Activated naive CD4-positive, alpha-beta T cell (primary cell): ENCODE results near the gene ADCK2.
"Not testable (repeated sequence)": the region's sequence is repeated elsewhere in the genome, so short reads cannot be mapped to it uniquely, and the experiment has no call there.

Source experiments
- DNase-seq, 4 experiments: peaks; one replicate each; lab custom pipeline; 2025; lab: John Stamatoyannopoulos, UW

The ADCK2 gene

DNA sequence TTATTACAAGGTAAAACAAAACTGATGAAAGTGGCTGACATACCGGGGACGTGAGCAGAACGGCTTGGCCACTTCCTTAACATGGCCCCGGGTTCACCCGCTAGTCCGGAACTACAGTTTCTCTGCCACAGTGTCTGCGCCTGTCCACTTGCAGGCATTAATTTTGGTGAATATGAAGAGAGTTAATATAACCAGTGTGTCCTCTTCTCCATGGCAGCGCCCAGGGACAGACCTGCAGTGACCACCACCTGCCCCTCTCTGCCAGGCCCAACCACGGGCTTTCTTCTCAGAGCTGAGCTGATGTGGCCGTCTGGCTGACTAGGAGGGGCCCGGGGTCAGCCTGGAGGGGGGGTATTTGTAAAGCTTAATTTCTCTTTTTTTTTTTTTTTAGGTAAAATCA is 22.6 kb downstream of the ADCK2 start:
- no peak for DNase-seq

DNA sequence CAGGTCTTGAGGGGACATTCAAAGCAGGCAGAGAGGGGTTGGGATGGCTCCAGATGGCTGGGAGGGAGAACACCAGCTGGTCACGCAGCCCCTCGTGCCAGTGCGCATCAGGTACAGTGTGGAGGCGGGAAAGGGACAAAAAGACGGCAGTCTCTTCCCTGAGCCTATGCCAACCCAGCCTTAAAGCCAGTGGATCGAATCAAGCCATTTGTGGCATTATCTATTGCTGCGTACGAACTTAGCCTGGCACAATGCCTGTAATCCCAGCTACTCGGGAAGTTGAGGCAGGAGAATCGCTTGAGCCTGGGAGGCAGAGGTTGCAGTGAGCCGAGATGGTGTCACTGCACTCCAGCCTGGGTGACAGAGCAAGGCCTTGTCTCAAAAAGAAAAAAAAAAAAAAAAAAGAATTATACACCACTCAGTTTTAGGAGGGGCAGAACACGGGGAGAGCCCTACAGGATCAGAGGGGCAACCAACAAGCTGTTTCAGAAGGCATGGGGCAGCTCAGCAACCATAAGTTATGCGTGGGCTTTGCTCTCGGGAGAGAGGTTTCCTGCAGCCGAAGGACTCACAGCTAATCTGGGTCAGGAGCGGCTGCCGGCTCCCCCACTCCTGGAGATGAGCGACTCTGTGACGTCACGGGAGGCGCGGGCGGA is 23.4 kb downstream of the ADCK2 start:
- DNase-seq, result peak in 2 of 4 experiments; percentile 88 to 91

DNA sequence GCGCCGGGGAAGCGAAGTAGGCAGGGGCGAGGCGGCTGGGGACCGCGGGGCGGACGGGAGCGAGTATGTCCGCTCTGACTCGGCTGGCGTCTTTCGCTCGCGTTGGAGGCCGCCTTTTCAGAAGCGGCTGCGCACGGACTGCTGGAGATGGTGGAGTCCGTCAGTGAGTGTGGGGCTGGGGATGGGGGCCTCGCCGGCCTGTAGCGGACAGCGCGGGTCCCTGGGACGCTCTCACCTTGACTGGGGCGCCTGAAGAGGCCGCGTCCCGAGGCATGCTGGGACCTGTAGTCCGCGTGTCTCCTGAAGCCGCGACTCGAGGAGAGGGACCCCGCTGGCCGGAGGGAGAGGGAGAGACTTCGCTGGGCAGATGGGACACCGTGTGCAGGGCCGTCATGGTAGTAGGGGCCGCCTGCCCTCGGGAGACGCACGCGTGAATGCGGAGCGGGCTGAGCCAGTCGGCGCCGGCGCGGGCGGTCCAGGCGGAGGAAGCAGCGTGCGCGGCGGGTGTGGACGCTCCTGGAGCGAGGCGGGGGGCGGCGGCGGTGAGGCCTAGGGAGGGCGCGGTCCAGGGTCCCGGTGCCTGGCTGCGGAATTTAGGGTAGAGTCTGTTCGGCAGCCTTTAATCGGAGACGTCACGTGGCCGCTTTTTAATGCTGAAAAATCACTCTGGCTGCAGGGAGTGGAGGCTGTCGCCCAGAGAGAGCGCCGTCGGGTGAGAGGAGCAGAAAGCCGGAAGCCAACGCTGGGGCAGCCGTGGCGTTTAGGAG is 24.1 kb downstream of the ADCK2 start, which contains the start of gene NDUFB2:
NDUFB2 (plus strand) TSS at position 29 of the 767 bp plus-strand sequence; CDS start at position 66, 37 bp downstream.
- peak; percentile 69 to 80 (median 72) for DNase-seq

DNA sequence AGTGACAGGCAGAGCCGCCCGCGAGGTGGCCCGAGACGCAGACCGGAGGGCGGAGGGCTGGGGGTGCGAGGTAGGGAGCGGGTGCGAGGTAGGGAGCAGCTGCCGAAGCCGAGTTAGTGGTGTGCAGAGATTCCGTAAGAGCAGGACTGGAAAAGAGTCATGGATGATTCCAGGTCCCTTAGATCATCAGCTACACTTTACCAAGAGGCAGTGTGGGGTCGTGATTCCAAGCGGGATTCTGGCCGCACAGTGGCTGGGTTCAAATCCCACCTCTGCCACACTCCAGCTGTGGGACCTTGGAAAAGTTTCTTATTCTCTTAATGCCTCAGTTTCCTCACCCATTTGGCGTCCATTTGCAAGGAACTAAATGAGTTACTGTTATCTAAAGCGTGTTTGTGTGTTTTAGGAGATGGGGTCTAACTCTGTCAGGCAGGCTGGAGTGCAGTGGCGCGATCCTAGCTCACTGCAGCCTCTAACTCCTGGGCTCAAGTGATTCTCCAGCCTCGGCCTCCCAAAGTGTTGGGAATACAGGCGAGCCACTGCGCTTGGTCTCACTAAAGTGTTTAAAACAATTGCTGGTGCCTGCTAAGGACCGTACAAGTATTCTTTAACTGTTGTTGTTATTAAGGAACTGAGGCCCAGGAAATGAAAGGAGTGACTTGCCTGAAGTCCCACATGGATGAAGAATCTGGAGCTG is 24.9 kb downstream of the ADCK2 start:
- no peak for DNase-seq

DNA sequence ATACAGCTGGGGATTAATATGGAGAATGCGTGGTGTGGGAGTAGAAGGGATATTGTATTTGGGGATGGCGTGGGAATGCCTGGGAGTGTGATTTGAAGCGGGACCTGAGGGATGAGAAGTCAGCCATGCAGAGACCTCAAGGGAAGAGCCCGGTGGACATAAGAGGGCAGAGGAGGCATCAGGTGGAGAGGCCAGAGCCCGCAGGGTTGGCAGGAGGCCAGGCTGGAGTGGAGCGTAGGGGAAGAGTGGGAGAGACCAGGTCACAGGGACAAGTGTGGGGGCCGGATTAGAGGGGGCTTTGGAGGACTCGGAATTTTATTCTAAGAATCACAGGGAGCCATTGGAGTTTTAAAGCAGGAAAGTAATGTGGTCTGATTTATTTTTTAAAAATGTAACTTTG is 25.7 kb downstream of the ADCK2 start:
- no peak for DNase-seq

DNA sequence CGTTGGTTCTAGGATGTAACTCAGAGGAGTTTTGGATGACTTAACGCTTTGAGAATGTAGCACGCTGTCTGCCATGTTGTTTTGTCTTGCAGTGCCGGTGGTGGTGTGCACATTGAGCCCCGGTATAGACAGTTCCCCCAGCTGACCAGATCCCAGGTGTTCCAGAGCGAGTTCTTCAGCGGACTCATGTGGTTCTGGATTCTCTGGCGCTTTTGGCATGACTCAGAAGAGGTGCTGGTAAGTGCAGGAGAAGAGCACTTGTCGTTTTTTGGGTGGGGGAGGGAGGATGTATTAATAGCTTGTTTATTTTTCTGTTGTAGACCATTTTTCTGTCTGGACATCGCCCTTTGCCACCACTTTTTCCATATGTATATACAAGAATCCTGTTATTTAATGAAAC is 30.0 kb downstream of the ADCK2 start:
- DNase-seq, result no peak

DNA sequence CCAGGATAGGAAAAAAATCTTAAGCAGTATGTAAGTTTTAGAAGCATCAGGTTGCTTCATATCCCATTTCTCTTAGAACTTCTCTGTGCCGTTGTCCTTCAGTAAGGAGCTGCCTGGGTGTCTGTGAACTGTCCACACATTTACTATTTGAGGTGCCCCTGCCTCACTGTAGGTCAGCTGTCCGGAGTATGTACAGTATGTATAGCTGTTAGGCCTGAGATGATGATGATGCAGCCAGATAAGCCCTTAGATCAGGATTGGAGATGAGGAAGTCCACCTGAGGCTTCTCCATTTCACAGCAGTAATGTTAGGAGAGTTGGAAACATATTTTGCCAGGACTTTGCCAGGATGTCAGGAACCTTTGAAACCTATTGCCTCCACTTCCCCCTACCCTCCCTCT is 31.5 kb downstream of the ADCK2 start:
- no peak for DNase-seq

DNA sequence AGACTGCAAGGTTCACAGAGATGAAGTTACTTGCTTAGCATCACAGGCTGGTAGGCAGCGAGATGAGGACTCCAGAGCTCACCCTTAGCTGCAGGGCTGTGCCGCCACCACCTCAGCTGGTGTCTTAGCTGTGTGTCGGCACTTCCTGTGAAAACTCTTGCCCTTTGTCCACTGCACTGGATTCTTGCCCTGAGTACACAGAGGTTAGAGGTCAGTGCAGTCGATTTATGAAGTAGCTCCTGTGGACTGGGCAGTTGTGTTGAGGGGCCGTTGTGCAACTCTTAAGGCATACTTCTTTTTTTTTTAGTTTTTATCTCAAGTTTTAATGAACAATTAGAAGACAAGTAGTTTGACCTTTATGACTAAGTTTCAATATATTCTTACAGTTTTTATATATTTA is 34.4 kb downstream of the ADCK2 start:
- no peak for DNase-seq

DNA sequence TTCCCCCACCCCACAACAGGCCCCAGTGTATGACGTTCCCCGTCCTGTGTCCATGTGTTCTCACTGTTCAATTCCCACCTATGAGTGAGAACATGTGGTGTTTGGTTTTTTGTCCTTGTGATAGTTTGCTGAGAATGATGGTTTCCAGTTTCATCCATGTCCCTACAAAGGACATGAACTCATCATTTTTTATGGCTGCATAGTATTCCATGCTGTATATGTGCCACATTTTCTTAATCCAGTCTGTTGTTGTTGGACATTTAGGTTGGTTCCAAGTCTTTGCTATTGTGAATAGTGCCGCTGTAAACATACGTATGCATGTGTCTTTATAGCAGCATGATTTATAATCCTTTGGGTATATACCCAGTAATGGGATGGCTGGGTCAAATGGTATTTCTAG is 36.0 kb downstream of the ADCK2 start:
- not testable (repeated sequence) for DNase-seq

DNA sequence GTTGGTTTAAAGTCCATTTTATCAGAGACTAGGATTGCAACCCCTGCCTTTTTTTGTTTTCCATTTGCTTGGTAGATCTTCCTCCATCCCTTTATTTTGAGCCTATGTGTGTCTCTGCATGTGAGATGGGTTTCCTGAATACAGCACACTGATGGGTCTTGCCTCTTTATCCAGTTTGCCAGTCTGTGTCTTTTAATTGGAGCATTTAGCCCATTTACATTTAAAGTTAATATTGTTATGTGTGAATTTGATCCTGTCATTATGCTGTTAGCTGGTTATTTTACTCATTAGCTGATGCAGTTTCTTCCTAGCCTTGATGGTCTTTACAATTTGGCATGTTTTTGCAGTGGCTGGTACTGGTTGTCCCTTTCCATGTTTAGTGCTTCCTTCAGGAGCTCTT is 39.6 kb downstream of the ADCK2 start:
- DNase-seq, result not testable (repeated sequence)

DNA sequence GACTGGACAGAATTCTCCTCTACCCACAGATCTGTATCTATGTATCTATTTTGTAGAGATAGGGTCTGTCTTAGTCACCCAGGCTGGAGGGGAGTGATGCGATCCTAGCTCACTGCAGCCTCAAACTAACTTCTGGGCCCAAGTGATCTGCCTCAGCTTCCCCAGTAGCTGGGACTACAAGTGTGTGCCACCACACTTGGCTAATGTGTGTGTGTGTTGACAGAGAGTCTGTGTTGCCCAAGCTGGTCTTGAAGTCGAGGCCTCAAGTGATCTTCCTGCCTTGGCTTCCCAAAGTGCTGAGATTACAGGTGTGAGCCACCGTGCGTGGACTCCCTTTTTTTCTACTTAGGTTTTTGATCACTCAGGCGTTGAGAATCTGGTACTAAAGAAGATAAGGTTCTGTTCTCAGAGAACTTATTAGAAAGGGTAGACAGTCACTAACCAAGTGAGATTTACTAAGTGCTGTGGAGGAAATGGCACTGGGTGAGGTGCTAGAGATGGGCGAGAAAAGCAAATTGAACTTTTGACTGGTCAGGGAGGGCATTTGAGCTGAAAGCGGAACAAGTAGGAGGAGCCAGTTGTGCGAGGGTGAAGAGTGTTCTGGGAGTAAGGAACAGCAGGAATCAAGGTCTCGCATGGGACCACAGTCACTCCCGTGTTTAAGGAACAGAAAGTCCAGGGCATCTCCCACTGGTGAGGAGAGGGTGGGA is 41.7 kb downstream of the ADCK2 start:
- no peak for DNase-seq

DNA sequence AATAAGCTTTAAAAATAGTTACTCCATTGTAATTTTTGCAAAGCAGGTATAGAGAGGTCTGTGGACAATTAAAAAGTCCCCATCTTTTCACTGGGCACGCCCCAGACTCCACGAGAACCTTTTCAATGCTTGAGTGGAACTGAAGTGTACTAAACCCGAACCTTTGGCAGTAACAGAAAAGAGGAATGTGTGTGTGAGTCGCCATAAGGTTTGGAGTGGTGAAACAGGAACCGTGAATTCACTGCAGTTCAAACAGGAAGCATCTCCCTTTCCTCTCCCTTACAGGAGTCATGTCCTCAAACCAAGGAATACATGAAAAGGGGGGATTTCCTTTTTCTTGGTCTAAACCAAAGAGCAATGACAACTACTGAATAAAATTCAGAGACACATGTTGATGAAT is 47.0 kb downstream of the ADCK2 start:
- DNase-seq, result no peak

DNA sequence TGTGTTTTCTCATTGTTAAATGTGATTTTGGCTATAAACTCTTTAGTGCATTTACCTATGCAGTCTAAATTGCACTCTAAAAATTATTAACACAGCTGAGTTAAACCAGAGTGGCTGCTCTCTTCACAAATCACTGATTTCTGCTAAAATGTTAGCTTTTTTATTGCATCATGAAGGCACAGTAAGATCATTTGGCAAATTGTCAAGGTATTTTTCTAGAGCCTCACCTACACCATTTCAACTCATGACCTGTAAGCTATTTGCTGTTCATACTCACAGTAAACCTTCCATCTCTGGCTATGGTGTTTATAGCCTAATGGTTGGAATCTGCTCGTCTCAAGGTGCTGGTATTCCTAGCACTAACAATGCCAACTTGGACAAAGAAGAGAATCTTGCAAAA is 49.5 kb downstream of the ADCK2 start:
- DNase-seq, result no peak

DNA sequence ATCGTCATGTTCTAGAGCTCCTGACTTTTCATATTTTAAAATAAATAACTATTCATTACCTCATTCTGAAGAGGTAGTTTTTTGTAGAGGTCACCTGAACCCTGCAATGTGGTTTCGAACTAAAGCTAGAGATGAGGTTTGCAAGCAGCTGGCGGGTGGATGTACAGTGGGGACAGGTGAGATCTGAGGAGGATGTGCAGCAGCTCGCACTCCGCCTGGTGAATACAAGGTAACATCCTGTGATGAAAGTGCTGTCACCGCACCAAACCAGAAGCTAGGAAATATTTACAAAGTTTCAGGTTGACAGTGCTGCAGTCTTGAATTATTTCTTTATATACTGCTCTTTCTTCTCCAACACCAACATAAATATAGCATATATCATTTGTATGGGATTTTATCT is 50.3 kb downstream of the ADCK2 start:
- peak in 2 of 4 experiments; percentile 3 to 42 for DNase-seq

DNA sequence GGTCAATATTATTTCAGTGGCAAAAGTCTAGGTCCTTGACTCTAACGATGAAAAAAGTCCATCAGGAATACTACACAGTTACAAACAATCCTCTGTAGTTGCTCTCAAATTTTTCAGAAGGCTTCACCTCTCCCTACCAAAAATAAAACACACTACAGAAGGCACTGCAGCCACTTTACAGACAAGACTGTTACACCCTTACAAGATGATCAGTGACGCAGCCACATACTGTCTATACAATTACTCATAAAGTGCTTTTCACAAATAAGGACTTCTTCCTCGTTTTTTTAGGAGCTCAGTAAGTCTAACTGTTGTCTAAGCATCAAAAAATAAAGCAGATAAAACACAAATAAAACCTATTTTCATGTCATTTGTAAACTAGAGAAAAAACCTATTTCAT is 50.8 kb downstream of the ADCK2 start:
- no peak for DNase-seq

DNA sequence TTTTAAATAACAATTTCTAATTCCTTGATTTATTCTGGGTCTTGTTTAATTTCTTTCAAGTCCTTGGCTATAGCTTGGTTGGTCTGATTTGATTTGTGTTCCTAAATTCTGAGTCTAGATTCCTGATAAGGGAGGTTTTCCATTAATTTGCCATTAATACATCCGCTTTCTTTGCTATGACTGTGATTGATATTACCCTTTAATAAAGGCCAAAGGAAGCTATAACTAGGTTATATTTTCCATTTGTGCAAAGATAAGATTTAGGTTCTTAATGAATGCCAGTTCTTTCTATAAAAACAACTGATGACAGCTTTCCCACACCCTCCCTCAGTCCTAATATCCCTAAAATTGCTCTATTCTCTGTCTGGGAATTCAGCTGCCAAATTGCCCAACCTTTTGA is 52.0 kb downstream of the ADCK2 start:
- no peak for DNase-seq

DNA sequence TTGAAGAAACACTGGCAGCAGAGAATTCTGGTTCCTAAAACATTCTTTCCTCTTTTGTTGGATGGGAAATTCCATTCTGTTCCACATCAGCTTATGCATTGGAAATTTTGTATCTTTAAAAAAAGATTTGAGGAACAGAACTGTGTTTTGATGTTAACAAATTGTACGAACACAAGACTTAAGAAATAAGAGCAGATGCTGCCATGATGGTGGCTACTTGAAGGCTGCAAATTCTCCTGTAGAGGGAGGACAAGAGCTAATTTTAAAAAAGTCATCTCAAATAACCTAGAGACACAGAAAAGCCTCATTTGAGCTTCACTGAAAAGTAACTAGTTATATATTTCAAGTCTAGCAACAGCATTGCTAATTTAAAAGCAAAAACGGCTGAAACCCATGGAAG is 53.5 kb downstream of the ADCK2 start:
- no peak for DNase-seq

DNA sequence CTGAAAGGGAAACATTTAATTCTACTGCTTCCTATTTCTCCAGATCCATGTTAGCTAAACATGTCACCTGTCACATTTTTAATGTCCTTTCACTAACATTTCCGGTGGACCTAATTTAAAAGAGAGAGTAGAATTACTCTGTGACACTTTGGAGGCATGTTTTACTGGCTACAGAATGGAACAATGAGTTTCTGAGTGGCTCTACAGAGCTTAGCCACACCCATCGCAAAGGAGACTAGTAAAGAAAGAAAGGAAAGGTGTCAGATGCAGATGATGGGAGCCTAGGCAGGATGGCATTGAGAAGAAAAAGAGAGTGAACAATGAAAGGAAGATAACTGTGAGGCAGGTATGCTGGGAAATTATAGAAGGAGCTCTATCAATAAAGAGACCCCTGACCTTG is 59.7 kb downstream of the ADCK2 start:
- DNase-seq, result no peak

DNA sequence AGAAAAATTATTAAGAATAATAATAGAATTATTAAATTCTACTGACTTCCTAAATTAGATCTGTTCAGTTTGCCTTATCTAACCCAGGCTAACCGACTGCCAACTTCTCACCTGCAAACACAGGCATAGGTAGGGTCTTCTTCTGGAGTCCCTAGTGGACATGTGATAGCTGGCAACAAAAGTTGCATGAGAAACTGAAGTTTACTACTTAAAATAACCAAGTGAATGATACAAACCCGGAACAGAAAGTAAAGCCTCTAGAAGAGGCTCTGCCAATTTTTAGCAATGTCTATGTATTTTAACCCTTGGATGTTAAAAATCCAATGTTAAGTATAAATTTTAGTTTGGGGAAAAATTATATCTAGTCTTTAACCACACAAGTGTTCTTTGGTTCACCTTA is 61.4 kb downstream of the ADCK2 start:
- DNase-seq, result no peak

DNA sequence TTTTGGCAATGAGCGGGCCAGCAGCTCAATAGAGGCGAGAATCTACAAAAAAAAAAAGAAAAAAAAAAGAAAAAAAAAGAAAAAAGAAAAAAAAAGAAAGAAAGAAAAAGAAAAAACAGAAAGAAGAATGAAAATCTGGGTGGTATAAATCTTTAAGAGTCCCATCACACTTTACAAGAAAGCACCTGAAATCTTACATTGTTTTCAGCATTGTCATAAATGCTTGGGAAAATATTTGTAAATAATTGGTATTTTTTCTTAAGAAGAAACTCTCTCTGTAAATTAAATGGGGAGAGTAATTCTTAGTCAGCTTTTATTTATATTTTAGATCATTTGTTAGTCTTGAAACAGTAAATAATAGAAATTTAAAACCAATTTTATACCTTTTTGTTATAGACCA is 62.0 kb downstream of the ADCK2 start:
- no peak for DNase-seq

DNA sequence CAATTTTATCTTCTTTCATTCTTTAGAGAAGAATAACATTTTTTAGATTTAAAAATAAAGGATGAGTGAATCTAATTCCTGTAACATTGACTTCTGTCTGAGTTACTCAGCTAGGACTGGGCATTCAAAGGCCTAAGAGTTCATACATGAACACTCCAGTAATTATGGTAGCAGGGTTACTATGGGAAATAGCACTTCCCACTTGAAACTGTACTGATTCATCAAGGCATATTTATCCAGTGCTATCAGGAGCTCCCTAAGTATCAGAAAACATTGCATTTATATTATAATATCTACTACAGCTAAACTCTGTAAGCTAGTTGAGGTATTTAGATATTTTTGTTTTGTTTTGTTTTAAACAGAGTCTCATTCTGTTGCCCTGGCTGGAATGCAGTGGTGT is 65.5 kb downstream of the ADCK2 start:
- DNase-seq, result no peak

DNA sequence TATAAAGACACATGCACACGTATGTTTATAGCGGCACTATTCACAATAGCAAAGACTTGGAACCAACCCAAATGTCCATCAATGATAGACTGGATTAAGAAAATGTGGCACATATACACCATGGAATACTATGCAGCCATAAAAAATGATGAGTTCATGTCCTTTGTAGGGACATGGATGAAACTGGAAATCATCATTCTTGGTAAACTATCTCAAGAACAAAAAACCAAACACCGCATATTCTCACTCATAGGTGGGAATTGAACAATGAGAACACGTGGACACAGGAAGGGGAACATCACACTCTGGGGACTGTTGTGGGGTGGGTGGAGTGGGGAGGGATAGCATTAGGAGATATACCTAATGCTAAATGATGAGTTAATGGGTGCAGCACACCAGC is 70.5 kb downstream of the ADCK2 start:
- DNase-seq, result not testable (repeated sequence)
